ENCODE results near the gene ARHGEF16. TPM values are rescaled to one million over a fixed set of nuclear protein-coding genes. Genes with fewer than 3 reads are reported as not detected.

ARHGEF16 gene
- total RNA-seq, 1 donor from 2014 or later, result 33.0 TPM

DNA sequence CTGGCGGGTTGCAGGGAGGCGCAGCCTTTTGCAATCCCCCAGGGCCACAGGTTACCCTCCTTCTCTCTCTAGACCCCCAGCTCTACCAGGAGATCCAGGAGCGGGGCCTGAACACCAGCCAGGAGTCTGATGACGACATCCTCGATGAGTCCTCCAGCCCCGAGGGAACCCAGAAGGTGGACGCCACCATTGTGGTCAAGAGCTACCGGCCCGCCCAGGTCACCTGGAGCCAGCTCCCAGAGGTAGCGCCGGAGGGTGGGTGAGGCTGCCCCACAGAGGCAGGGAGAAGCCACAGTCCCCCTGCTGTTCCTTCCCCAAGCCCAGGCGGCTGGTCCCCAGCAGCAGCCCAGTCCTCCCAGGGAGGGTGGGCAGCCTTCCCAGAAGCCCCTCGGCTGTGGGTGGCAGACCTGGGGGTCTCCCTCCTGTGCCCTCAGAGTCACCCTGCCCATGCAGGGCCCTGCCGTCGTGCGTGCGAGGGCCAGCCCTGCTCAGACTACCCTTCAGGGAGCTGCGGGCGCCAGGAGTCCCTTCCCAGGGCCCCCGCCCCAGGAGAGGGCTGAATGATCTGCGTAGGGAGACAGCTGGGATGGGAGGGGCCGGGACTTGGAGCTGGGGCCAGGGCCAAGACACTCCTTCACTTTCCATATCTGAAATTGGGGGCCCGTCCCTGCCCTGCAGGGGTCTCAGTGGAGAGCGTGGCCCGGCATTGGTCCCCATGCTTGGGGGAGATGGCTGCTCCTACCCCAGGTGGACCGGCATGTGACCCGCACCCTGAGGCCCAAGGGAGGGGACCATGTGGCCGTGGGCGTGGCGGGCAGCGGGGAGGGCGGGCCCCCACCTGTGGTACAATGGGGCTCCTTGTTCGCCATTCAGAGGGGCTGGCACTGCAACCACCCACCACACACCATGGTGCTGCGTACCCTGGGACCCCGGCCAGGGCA lies 12.9 kb downstream of the ARHGEF16 start:
- TF ChIP-seq, protein P1, sequence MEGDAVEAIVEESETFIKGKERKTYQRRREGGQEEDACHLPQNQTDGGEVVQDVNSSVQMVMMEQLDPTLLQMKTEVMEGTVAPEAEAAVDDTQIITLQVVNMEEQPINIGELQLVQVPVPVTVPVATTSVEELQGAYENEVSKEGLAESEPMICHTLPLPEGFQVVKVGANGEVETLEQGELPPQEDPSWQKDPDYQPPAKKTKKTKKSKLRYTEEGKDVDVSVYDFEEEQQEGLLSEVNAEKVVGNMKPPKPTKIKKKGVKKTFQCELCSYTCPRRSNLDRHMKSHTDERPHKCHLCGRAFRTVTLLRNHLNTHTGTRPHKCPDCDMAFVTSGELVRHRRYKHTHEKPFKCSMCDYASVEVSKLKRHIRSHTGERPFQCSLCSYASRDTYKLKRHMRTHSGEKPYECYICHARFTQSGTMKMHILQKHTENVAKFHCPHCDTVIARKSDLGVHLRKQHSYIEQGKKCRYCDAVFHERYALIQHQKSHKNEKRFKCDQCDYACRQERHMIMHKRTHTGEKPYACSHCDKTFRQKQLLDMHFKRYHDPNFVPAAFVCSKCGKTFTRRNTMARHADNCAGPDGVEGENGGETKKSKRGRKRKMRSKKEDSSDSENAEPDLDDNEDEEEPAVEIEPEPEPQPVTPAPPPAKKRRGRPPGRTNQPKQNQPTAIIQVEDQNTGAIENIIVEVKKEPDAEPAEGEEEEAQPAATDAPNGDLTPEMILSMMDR (IDR thresholded peaks at IDR 0.05; ENCODE audit: insufficient read depth, low read length, poor library complexity, severe bottlenecking), result no peak
- Histone ChIP-seq H3K27me3 (ENCODE audit: control insufficient read depth, insufficient read depth, low read length) (no peaks in the 10 kb centered on the region), H3K36me3 (ENCODE audit: control insufficient read depth, insufficient read depth, low read length) (no peaks in the 10 kb centered on the region), H3K4me3 (ENCODE audit: low read depth, low read length) (no peak overlapping the region)
- no peak for DNase-seq (ENCODE audit: low read depth)

DNA sequence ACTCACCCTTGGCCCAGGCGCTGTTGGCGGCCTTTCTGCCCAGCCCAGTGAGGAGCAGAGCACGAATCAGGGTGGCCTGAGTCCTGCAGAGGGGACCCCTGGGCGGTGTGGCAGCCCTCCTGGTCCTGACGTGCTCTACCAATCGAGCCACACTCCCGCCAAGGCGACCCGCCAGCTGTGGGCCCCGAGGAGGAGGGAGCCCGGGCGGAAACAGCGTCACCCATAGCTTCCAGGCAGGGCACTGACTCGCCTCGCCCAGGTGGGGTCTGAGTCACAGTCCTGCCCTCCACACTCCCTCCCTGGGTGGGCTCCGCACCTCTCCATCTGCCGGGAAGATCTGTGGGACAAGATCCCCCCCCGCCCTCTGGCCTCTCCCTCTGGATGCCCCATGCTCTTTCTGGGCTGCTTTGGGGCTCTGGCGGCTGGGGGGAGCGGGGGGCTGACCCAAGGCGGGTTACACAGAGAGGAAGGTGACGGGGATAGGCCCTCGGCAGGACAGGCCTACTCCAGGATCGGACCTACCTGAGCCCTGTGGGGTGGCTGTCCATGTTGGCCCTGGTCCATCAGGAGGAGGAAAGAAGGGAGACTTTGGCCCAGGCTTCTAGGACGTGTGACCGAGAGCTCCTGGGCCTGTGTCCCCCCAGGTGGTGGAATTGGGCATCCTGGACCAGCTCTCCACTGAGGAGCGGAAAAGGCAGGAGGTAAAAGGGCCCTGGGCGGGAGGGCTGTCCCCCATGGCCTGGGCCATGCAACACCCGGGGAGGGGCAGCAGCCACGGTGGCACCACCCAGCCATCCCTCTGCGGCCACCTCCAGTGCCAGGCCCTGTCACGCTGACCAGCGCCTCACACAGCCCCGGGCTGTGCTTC lies 14.0 kb downstream of the ARHGEF16 start:
- Histone ChIP-seq H3K4me3 (ENCODE audit: low read depth, low read length) (no peak overlapping the region), H3K27me3 (ENCODE audit: control insufficient read depth, insufficient read depth, low read length) (no peaks in the 10 kb centered on the region), H3K36me3 (ENCODE audit: control insufficient read depth, insufficient read depth, low read length) (no peaks in the 10 kb centered on the region)
- TF ChIP-seq, protein P1 (IDR thresholded peaks at IDR 0.05; ENCODE audit: insufficient read depth, low read length, poor library complexity, severe bottlenecking), result no peak
- DNase-seq (ENCODE audit: low read depth), result no peak

DNA sequence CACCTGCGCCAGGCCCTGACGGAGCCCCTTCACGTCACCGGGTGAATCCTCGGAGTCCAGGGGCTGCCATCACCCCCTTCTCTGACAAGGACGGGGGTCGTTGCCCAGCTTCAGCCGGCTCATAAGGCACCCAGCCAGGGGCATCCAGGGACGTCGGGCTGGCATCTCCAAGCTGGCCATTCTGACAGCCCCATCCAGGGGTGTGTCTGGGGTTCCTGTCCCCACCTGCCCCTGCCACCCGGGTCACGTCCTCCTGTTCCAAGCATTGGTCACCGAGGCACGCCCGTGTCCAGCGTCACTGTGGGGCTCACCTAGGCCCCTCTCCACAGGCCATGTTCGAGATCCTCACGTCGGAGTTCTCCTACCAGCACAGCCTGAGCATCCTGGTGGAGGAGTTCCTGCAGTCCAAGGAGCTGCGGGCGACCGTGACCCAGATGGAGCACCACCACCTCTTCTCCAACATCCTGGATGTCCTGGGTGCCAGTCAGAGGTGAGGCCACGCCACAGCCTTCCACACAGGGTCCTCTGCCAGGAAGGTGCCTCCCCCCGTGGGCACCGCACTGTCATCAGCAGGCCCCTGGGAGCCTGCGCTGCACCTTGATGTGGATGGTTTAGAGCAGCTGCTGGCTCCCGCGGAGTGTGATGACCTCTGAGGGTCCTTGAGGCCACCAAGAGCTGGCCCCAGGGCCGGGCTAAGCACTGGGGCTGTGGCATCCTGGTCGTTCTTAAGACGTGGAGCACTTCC lies 14.8 kb downstream of the ARHGEF16 start:
- H3K27me3 ChIP-seq (ENCODE audit: control insufficient read depth, insufficient read depth, low read length), result no peaks in the 10 kb centered on the region
- no peak overlapping the region for H3K4me3 ChIP-seq (ENCODE audit: low read depth, low read length)
- H3K36me3 ChIP-seq (ENCODE audit: control insufficient read depth, insufficient read depth, low read length), result no peaks in the 10 kb centered on the region
- no peak for DNase-seq (ENCODE audit: low read depth)
- TF ChIP-seq, protein P1 (IDR thresholded peaks at IDR 0.05; ENCODE audit: insufficient read depth, low read length, poor library complexity, severe bottlenecking), result no peak

DNA sequence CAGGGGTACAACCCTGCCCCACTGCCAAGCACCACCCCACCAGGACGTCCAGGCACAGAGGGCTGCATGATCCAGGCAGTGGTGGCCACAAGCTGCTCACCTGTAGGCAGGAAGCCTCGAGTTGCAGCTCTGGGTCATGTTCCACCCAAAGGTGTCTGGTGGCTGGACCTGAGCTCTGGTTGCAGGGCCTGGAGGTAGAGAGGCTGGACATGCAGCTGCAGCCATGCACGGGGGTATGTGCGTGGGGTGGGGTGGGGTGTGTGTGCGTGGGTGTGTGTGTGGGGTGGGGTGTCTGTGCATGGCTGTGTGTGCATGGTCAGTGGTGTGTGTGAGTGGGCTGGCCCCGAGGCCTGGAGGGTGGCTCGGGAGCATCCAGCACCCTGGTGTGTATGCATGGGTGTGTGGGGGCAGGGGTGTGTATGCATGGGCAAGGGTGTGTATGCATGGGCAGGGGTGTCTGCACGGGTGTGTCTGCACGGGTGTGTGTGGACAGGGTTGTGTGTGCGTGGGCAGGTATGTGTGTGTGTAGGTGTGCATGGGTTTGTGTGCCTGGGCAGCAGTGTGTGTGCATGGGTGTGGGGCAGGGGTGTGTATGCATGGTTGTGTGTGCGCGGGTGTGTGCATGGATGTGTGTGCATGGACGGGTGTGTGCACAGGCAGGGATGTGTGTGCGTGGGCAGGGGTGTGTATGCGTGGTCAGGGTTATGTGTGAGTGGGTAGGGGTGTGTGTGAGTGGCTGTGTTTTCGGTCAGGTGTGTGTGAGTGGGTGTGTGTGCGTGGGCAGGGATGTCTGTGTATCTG lies 15.6 kb downstream of the ARHGEF16 start:
- H3K36me3 ChIP-seq (ENCODE audit: control insufficient read depth, insufficient read depth, low read length), result no peaks in the 10 kb centered on the region
- no peaks in the 10 kb centered on the region for H3K27me3 ChIP-seq (ENCODE audit: control insufficient read depth, insufficient read depth, low read length)
- H3K4me3 ChIP-seq (ENCODE audit: low read depth, low read length), result no peak overlapping the region
- TF ChIP-seq, protein P1 (IDR thresholded peaks at IDR 0.05; ENCODE audit: insufficient read depth, low read length, poor library complexity, severe bottlenecking), result no peak
- no peak for DNase-seq (ENCODE audit: low read depth)
